Transverse colon (tissue), 3 donors: ENCODE data around the gene INSC.
"Not testable (repeated sequence)": the region's sequence is repeated elsewhere in the genome, so short reads cannot be mapped to it uniquely, and the experiment has no call there.

Experiments used
- POLR2A ChIP-seq: fragments of 450-650 bp; IDR thresholded peaks from one replicate; pipeline ENCODE4 v1.6.1; 2016; ENCODE audit warnings: antibody characterized with exemption, mild to moderate bottlenecking, moderate library complexity
- TF ChIP-seq, protein P1 (sequence below), 5 experiments: fragments of 200-600 bp in 3 of 5; fragments of 450-650 bp in 2 of 5; sonication (generic) in 3 of 5; IDR thresholded peaks; 1 replicate in 2 of 5; 2 replicates in 3 of 5; pipeline ENCODE4 v1.5.1; 2016 to 2017; ENCODE audit warnings: antibody characterized with exemption in 5 of 5, inconsistent platforms in 3 of 5, mild to moderate bottlenecking in 2 of 5, moderate library complexity in 1 of 5

DNA sequence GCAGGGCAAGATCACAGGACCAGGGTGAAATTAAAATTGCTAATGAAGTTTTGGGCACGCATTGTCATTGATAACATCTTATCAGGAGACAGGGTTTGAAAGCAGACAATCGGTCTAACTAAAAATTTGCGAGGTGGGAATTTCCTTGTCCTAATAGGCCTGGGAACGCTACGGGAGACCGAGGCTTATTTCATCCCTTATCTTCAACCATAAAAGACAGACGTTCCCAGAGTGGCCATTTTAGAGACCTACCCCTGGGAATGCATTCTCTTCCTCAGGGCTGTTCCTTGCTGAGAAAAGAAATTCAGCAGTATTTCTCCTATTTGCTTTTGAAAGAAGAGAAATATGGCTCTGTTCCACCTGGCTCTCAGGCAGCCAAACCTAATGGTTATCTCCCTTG, 45.0 kb upstream of the INSC start:
- TF ChIP-seq POLR2A: not testable (repeated sequence)
- TF ChIP-seq, protein P1, sequence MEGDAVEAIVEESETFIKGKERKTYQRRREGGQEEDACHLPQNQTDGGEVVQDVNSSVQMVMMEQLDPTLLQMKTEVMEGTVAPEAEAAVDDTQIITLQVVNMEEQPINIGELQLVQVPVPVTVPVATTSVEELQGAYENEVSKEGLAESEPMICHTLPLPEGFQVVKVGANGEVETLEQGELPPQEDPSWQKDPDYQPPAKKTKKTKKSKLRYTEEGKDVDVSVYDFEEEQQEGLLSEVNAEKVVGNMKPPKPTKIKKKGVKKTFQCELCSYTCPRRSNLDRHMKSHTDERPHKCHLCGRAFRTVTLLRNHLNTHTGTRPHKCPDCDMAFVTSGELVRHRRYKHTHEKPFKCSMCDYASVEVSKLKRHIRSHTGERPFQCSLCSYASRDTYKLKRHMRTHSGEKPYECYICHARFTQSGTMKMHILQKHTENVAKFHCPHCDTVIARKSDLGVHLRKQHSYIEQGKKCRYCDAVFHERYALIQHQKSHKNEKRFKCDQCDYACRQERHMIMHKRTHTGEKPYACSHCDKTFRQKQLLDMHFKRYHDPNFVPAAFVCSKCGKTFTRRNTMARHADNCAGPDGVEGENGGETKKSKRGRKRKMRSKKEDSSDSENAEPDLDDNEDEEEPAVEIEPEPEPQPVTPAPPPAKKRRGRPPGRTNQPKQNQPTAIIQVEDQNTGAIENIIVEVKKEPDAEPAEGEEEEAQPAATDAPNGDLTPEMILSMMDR (IDR thresholded peaks at IDR 0.05): not testable (repeated sequence)
